GM21526 (cell line): ENCODE measurements around the gene B3GNT9.
A peak's percentile ranks its signal among the peaks of the same experiment; 100 is the strongest.

Experiments used
- ATAC-seq: cut with Tn5 transposase; IDR thresholded peaks from one replicate; pipeline ENCODE4 v1.9.1; 2021; ENCODE audit warnings: moderate library complexity; ENCODE audit not compliant: unreplicated experiment, low FRiP score

The B3GNT9 gene

GRCh38 chr16:67150833-67151396, at the start of gene B3GNT9:
B3GNT9 (minus strand) TSS chr16:67150998; CDS start chr16:67150485, 513 bp downstream.
- peak; percentile 38 for ATAC-seq

- no peak for ATAC-seq
Measured at GRCh38 chr16:67200491-67200890, 49.7 kb upstream of the B3GNT9 start.

- no peak for ATAC-seq
Measured at GRCh38 chr16:67199808-67200198, 49.0 kb upstream of the B3GNT9 start.

- ATAC-seq: no peak
Measured at GRCh38 chr16:67199011-67199807, 48.4 kb upstream of the B3GNT9 start, which contains the start of gene ELMO3. ELMO3 (plus strand) TSS chr16:67199131; CDS start chr16:67199327, 196 bp downstream.

- no peak for ATAC-seq
Measured at GRCh38 chr16:67198238-67198734, 47.5 kb upstream of the B3GNT9 start.

- no peak for ATAC-seq
Measured at GRCh38 chr16:67197704-67198103, 46.9 kb upstream of the B3GNT9 start.

- ATAC-seq: no peak
Measured at GRCh38 chr16:67196881-67197280, 46.1 kb upstream of the B3GNT9 start.

GRCh38 chr16:67195676-67196075, 44.9 kb upstream of the B3GNT9 start:
- ATAC-seq: no peak

- ATAC-seq: no peak
Measured at GRCh38 chr16:67194260-67194659, 43.5 kb upstream of the B3GNT9 start.

GRCh38 chr16:67193536-67193935, 42.7 kb upstream of the B3GNT9 start:
- no peak for ATAC-seq

- no peak for ATAC-seq
Measured at GRCh38 chr16:67192781-67193361, 42.1 kb upstream of the B3GNT9 start.

- peak; percentile 73 for ATAC-seq
Measured at GRCh38 chr16:67191995-67192681, 41.3 kb upstream of the B3GNT9 start, which contains the start of gene E2F4. E2F4 (plus strand) TSS chr16:67192155; CDS start chr16:67192228, 73 bp downstream.

GRCh38 chr16:67191411-67191994, 40.7 kb upstream of the B3GNT9 start:
- no peak for ATAC-seq

- no peak for ATAC-seq
Measured at GRCh38 chr16:67190448-67191399, 39.9 kb upstream of the B3GNT9 start.

- no peak for ATAC-seq
Measured at GRCh38 chr16:67190041-67190440, 39.2 kb upstream of the B3GNT9 start, which contains the start of gene EXOC3L1. EXOC3L1 (minus strand) TSS chr16:67190136; CDS start chr16:67189676, 460 bp downstream.

- ATAC-seq: no peak
Measured at GRCh38 chr16:67188798-67189197, 38.0 kb upstream of the B3GNT9 start.

- ATAC-seq: no peak
Measured at GRCh38 chr16:67188323-67188722, 37.5 kb upstream of the B3GNT9 start.

GRCh38 chr16:67187175-67187890, 36.5 kb upstream of the B3GNT9 start:
- ATAC-seq: no peak

GRCh38 chr16:67186550-67186950, 35.8 kb upstream of the B3GNT9 start:
- ATAC-seq: no peak
